ENCODE results near the gene PLEKHM3. TPM values are rescaled to one million over a fixed set of nuclear protein-coding genes. Genes with fewer than 3 reads are reported as not detected.

PLEKHM3 gene
- total and polyA plus RNA-seq, 2 of the 13 experiments (the other 11 are each of a cell fraction or from before 2014, with no cell fraction given): 4.5 to 4.7 TPM

DNA sequence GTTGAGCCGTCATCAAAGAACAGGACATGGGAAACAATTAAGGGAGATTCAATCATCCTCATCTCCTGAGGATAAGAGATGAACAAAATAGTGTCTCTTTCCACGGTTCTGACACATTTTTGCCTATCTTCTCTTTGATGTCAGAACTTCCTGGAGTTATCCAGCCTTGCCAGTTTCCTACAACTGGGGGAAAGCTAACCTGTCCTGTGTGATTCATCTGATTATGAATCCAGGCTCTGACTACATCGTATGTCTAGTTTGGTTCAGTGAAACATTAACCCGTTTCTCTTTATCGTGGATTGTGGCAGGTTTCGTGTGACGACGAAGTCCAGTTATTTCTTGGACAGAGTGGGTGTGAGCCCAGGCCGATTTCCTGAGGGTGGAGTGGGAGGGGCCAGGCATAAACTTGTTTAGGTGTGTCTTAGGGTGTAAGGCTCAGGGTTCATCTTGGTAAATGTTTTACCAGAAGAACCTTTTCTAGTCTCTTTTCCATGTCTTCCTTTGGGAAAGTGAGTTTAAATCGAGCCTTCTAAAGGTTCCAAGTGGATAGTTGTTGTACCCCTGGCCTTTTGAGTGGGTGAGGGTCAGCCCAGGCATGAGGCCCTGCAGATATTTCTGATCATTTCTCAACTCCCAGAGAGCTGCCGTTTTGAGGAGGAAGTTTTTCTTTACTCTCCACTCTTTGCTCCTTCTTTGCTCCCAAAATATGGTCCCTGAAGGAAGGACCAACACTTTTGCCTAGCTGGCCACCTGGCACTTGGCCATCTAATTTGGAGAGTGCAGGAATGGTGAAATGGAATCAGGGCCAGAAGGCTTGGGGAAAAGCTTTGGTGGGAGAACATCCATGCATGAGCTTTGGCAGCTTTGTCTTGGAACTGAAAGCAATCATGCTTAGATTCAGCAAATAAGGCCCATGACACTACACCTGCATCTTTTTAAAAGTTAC is 205.2 kb downstream of the PLEKHM3 start (continued):
- TF ChIP-seq NFIC (IDR thresholded peaks at IDR 0.05; ENCODE audit: low read length): no peak; the same call in none of the 2 replicates
- TF ChIP-seq ZBTB2 (CRISPR knock-in tag; IDR thresholded peaks at IDR 0.05; ENCODE audit: low read depth): no peak
- no peak for TF ChIP-seq ATRX (CRISPR knock-in tag; IDR thresholded peaks at IDR 0.05; ENCODE audit: borderline replicate concordance)
- TF ChIP-seq ZNF468 (CRISPR knock-in tag; IDR thresholded peaks at IDR 0.05): no peak
- TF ChIP-seq ZNF10 (CRISPR knock-in tag; IDR thresholded peaks at IDR 0.05; ENCODE audit: borderline replicate concordance, low read depth): no peak
- peak; percentile 89 for TF ChIP-seq ZNF652 (CRISPR knock-in tag; IDR thresholded peaks at IDR 0.05; ENCODE audit: borderline replicate concordance, low read depth)
- TF ChIP-seq SIX1 (CRISPR knock-in tag; IDR thresholded peaks at IDR 0.05; ENCODE audit: borderline replicate concordance): peak; percentile 82; the same call in 1 of the 2 replicates
- TF ChIP-seq, protein P1, sequence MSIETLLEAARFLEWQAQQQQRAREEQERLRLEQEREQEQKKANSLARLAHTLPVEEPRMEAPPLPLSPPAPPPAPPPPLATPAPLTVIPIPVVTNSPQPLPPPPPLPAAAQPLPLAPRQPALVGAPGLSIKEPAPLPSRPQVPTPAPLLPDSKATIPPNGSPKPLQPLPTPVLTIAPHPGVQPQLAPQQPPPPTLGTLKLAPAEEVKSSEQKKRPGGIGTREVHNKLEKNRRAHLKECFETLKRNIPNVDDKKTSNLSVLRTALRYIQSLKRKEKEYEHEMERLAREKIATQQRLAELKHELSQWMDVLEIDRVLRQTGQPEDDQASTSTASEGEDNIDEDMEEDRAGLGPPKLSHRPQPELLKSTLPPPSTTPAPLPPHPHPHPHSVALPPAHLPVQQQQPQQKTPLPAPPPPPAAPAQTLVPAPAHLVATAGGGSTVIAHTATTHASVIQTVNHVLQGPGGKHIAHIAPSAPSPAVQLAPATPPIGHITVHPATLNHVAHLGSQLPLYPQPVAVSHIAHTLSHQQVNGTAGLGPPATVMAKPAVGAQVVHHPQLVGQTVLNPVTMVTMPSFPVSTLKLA (IDR thresholded peaks at IDR 0.05): no peak
- TF ChIP-seq ZNF329 (CRISPR knock-in tag; IDR thresholded peaks at IDR 0.05; ENCODE audit: low read depth): no peak
- TF ChIP-seq ZBTB42 (CRISPR knock-in tag; IDR thresholded peaks at IDR 0.05): no peak
- TF ChIP-seq YY1 (IDR thresholded peaks at IDR 0.05; ENCODE audit: insufficient read depth, insufficient replicate concordance, low read depth, low read length): peak; percentile 38
- no peak for TF ChIP-seq RARG (CRISPR knock-in tag; IDR thresholded peaks at IDR 0.05; ENCODE audit: low read depth)
- TF ChIP-seq, protein P2, sequence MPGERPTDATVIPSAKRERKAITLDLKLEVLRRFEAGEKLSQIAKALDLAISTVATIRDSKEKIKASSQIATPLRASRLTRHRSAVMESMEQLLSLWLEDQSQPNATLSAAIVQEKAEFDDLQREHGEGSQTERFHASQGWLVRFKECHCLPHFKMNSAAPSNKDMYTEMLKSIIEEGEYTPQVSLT (CRISPR knock-in tag; IDR thresholded peaks at IDR 0.05; ENCODE audit: borderline replicate concordance, low read depth): no peak
- TF ChIP-seq HNRNPL (IDR thresholded peaks at IDR 0.05; ENCODE audit: low read depth, low read length): no peak
- TF ChIP-seq KAT8 (CRISPR knock-in tag; IDR thresholded peaks at IDR 0.05): peak; percentile 84; the same call in 1 of the 2 replicates
- peak; percentile 38; the same call in 1 of the 2 replicates for TF ChIP-seq HMG20B (CRISPR knock-in tag; conservative IDR thresholded peaks at IDR 0.05)
- TF ChIP-seq GRHL1 (CRISPR knock-in tag; conservative IDR thresholded peaks at IDR 0.05): no peak
- TF ChIP-seq, protein P3, sequence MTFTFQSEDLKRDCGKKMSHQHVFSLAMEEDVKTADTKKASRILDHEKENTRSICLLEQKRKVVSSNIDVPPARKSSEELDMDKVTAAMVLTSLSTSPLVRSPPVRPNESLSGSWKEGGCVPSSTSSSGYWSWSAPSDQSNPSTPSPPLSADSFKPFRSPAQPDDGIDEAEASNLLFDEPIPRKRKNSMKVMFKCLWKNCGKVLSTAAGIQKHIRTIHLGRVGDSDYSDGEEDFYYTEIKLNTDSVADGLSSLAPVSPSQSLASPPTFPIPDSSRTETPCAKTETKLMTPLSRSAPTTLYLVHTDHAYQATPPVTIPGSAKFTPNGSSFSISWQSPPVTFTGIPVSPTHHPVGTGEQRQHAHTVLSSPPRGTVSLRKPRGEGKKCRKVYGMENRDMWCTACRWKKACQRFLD (CRISPR knock-in tag; IDR thresholded peaks at IDR 0.05; ENCODE audit: borderline replicate concordance): no peak
- TF ChIP-seq MXI1 (IDR thresholded peaks at IDR 0.05; ENCODE audit: borderline replicate concordance, low read depth, low read length): peak; percentile 47; the same call in 1 of the 3 replicates
- peak; percentile 95 for TF ChIP-seq ZNF614 (CRISPR knock-in tag; IDR thresholded peaks at IDR 0.05; ENCODE audit: borderline replicate concordance)
- TF ChIP-seq FOXO1 (CRISPR knock-in tag; IDR thresholded peaks at IDR 0.05): peak; percentile 89
- peak; percentile 95 for TF ChIP-seq MEF2D (CRISPR knock-in tag; IDR thresholded peaks at IDR 0.05)
- no peak for TF ChIP-seq SMAD1 (CRISPR knock-in tag; IDR thresholded peaks at IDR 0.05; ENCODE audit: borderline replicate concordance, low read depth)

All from HepG2 (cell line).